GM19468 (cell line): ENCODE data around the gene LMO4.
A peak's percentile ranks its signal among the peaks of the same experiment; 100 is the strongest.

ENCODE experiments used
- ATAC-seq: cut with Tn5 transposase; IDR thresholded peaks from one replicate; pipeline ENCODE4 v1.9.1; 2021; ENCODE audit warnings: mild to moderate bottlenecking, moderate library complexity, moderate number of reproducible peaks; ENCODE audit not compliant: unreplicated experiment; ENCODE audit errors: extremely low read depth

LMO4 gene

GRCh38 chr1:87328272-87329050 is at the start of gene LMO4:
TSS of gene LMO4 (plus strand) at chr1:87328880. CDS start at chr1:87332016, 3,136 bp downstream.
- ATAC-seq, result peak; percentile 82

GRCh38 chr1:87279536-87279875 is 49.2 kb upstream of the LMO4 start:
- ATAC-seq, result no peak

- no peak for ATAC-seq
Measured at GRCh38 chr1:87279966-87280535, 48.6 kb upstream of the LMO4 start.

- ATAC-seq, result no peak
Measured at GRCh38 chr1:87284456-87285240, 44.0 kb upstream of the LMO4 start.

- no peak for ATAC-seq
Measured at GRCh38 chr1:87291107-87291506, 37.6 kb upstream of the LMO4 start.

- ATAC-seq, result peak; percentile 43
Measured at GRCh38 chr1:87292684-87293493, 35.8 kb upstream of the LMO4 start.

- ATAC-seq, result no peak
Measured at GRCh38 chr1:87294633-87295032, 34.0 kb upstream of the LMO4 start.

GRCh38 chr1:87295445-87296110 is 33.1 kb upstream of the LMO4 start:
- no peak for ATAC-seq

- no peak for ATAC-seq
Measured at GRCh38 chr1:87296206-87296605, 32.5 kb upstream of the LMO4 start.

- no peak for ATAC-seq
Measured at GRCh38 chr1:87299661-87300060, 29.0 kb upstream of the LMO4 start.

- no peak for ATAC-seq
Measured at GRCh38 chr1:87300628-87301027, 28.1 kb upstream of the LMO4 start.

- ATAC-seq, result no peak
Measured at GRCh38 chr1:87305151-87305550, 23.5 kb upstream of the LMO4 start.

- no peak for ATAC-seq
Measured at GRCh38 chr1:87305762-87306161, 22.9 kb upstream of the LMO4 start.

- ATAC-seq, result no peak
Measured at GRCh38 chr1:87307306-87307705, 21.4 kb upstream of the LMO4 start.

GRCh38 chr1:87307931-87308330 is 20.7 kb upstream of the LMO4 start:
- no peak for ATAC-seq

- ATAC-seq, result no peak
Measured at GRCh38 chr1:87314091-87314490, 14.6 kb upstream of the LMO4 start.

- peak; percentile 39 for ATAC-seq
Measured at GRCh38 chr1:87318056-87318650, 10.5 kb upstream of the LMO4 start.

- no peak for ATAC-seq
Measured at GRCh38 chr1:87318806-87319205, 9.9 kb upstream of the LMO4 start.

- no peak for ATAC-seq
Measured at GRCh38 chr1:87325982-87326738, 2.5 kb upstream of the LMO4 start.
